ENCODE data around the gene EPG5.
"Not testable (repeated sequence)": the region's sequence is repeated elsewhere in the genome, so short reads cannot be mapped to it uniquely, and the experiment has no call there.

The EPG5 gene

DNA sequence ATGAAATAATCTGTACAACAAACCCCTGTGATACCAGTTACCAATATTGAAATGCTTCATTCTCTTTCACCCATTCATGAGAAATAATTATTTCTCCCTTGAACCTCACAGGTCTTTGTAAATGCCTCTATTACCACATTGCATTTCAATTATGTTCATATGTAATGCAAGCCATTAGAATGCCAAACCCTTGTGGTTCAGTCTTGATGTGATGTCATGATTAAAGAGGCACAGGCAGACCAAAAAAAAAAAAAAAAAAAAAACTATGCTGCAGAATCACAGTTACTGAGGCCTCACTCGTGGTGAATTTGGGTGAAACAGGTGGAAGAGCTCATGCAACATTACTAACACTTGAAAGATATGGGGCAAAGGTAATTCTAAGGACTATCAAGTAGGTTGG, 9.4 kb upstream of the EPG5 start:
- DNase-seq (ENCODE audit: low spot score) = no peak

DNA sequence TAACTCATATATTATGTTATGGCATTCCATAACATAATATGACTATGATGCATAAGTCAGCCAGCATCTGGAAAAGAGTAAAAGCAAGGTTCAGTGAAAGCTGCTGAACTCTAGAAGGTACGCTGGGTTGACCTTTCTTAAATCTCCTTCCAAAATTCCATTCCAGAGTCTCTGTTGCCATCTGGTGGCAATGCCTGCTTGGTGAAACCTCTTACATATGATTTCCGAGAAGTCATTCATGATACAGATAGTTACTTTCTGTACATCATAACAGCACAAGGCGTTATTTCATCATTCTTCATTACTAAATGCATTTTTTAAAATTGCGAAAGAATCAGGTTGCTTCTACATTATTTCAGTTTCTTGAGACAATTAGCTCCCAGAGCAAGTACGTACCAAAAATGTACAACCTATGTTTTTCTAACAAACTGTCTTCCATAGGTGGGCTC, 7.0 kb upstream of the EPG5 start:
- no peak for DNase-seq (ENCODE audit: low spot score)

DNA sequence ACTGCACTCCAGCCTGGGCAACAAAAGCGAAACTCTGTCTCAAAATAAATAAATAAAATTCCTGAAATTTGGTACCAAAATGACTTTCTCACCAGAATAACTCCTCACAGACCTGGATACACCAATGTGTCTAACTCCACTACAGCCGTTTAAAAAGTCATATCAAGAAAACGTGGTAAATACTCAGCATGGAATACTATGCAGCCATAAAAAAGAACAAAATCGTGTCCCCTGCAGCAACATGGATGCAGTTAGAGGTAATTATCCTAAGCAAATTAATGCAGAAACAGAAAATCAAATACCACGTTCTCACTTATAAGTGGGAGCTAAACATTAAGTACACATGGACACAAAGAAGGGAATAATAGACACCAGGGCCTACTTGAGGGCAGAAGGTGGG, 2.2 kb downstream of the EPG5 start:
- not testable (repeated sequence) for DNase-seq (ENCODE audit: low spot score)

DNA sequence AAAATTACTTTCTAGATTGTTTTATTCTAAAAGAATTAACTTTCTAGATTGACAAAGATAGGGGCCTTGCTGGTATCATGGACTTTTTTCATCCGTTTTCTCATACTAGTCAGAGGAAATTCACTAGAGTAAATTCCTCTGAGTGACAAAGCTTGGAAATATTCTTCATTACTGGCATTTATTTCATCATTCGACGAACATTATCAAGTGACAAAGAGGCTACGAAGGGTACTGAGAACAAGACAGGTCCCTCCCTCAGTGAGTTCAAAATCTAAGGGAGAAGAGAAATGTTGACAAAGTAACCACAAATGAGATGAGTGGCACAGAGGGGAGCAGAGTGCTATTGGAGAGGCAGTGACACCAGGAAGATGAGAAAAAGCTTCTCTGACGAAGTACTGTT, 4.3 kb downstream of the EPG5 start:
- no peak for DNase-seq (ENCODE audit: low spot score)

DNA sequence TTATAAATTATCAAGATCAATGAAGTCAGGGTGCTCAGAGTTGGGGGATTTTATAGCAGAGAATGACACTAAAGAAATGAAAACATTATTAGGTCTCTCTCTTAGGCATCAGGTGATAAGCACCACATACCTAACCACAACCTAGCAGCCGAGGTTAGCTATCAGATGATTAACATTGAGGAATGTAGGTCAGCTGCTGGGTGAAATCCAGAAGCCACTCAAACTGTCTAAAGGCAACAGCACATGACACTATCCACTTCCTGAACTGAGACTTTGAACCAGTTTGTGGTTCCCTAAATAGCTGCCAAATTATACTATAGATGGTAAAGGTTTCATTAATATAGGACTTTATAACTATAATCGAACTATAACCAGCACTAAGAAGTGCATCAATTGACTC, 4.7 kb downstream of the EPG5 start:
- no peak for DNase-seq (ENCODE audit: low spot score)

DNA sequence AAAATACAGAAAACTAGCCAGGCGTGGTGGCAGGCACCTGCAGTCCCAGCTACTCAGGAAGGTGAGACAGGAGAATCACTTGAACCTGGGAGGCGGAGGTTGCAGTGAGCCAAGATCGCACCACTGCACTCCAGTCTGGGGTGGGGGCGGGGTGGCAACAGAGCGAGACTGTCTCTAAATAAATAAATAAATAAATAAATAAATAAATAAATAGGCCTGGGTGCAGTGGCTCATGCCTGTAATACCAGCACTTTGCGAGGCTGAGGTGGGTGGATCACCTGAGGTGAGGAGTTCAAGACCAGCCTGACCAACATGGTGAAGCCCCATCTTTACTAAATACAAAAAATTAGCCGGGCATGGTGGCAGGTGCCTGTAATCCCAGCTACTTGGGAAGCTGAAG, 7.6 kb downstream of the EPG5 start:
- DNase-seq (ENCODE audit: low spot score) = not testable (repeated sequence)

DNA sequence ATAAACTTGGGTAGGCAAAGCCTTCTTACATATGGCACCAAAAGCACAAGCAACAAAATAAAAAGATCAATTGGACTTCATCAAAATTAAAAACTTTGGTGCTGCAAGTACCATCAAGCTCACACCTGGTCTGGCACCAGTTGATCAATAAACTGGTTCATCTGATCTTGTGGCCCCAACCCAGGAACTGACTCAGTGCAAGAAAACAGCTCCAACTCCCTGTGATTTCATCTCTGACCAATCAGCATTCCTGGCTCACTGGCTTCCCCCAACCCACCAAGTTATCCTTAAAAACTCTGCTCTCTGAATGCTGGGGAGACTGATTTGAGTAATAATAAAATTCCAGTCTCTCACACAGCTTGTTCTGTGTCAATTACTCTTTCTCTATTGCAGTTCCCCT, 8.4 kb downstream of the EPG5 start:
- DNase-seq (ENCODE audit: low spot score) = no peak

DNA sequence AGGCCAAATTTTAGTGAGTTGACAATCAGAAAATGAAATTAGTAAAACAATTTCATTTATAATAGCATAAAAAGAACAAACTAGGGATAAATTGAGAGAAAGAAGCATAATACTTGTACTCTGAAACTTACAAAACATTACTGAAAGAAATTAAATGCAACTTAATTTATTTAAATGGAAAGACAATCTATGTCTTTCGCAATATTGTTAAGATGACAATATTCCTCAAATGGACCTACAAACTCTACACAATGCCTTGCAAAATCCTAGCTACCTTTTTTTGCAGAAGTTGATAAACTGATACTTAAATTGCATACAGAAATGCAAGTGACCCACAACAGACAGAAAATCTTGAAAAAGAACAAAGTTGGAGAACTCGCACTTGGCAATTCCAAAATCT, 9.1 kb downstream of the EPG5 start:
- no peak for DNase-seq (ENCODE audit: low spot score)

DNA sequence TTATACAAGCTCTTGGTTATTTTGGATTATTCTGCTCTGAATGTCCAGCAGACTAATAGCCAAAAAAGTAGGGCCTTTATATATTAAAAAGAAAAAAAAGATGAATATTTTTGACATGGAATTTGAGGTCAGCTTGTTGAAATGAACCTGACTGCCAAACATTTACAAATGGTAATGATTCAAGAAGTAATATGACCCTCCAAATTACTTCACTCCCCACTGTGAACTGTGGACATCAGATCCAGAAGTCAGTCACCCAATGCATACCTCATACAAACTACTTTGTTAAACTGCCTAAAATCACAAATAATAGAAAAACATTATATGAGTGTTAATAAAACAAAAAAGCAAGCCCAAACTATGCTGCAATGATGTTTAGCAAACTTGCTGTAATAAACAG, 10.0 kb downstream of the EPG5 start:
- no peak for DNase-seq (ENCODE audit: low spot score)

DNA sequence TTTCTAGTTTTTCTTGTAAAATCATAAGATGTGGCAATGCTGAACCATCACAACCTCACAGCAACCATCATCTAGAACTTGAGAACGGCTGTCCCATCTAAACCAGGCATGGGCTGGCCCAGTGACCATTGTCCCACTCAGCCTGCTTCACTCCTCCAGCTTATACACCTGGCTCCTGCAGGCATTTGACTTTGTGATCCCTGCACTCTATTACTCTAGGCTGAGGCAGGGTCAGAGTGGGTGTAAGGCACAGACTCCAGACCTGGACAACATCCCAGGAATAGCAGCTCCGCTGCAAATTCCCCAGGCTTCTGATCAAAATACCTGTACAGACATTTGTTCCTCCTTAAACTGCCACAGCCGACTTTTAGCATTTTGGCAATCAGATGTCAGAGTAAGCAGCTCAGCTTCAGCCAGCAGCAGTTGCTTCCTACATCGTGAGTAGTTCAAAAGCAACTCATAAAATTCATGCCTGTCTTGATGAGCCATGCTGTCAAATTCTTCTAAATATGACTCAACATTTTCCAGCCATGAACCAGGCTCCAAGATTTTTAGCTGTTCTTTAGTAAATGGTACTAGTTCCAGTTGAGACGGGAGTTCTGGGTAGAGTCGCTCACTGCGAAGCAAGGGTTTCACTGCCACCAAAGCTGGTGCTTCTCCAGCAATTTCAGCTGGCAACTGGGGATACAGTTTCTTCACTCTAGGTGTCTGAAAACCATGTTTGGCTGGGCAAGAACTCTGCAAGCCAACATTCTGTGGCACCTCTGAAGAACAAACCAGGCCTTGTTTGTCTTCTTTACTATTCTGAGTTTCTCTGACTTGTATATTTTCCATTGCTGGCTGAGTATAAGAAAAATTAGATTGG, 12.8 kb downstream of the EPG5 start:
- DNase-seq (ENCODE audit: low spot score) = no peak

DNA sequence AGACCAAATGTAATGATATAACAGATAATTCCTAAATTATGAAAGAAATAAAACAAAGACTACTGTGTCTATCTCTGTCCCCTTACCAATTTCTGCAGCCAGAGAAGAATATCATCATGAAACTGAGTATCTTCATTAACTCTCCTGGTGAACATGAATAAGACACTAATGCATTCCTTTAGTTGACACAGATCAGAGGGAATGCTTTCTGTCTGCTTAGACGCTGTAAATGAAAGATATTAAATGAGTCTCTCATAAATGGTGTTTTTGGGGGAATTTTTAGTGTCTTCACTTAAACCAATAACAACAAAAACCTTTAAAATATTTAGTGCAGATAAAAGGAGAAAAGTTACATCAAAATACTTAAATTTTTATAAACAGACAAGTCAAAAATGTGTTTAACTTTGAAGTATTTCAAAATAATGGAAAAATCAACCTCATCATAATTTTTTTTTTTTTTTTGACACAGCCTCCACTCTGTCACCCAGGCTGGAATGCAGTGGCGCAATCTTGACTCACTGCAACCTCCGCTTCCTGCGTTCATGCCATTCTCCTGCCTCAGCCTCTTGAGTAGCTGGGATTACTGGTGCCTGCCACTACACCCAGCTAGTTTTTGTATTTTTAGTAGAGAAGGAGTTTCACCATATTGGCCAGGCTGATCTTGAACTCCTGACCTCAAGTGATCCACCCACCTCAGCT, 16.0 kb downstream of the EPG5 start:
- no peak for DNase-seq (ENCODE audit: low spot score)

DNA sequence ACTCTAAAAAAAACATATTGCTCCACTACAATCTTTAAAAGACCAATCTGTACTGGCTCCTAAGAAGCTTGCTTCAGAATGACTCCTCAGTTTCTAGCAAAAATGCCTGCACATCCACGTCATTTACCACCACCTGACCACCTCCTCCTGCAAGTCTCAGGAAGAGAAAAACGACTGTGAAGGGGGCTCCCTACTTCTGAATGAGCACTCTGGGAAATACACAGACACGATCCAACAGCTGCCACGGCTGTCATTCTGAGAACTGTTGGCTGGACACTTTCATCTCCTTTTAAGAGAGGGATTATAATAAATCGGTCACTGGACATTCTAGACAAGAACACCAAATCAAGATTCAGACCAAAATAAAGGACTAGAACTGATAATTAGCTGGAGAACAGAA, 21.5 kb downstream of the EPG5 start:
- no peak for DNase-seq (ENCODE audit: low spot score)

DNA sequence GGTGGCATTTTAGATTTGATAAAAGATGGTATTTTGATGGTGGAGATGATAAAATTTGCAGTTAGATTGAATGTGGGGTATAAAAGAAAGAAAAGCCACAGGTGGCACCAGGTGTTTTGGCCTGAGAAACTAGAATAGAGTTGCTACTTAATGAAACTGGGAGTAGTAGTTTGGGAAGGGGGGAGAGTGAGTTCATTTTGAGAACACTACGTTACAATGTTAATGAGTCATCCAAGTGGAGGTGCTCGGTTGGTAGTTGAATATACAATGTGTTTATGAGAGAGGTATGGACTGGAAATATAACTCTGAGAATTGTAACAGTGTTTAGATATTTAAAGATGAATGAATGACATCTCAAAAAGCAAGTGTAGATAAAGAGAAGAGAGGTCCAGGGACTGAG, 26.4 kb downstream of the EPG5 start:
- DNase-seq (ENCODE audit: low spot score) = no peak

DNA sequence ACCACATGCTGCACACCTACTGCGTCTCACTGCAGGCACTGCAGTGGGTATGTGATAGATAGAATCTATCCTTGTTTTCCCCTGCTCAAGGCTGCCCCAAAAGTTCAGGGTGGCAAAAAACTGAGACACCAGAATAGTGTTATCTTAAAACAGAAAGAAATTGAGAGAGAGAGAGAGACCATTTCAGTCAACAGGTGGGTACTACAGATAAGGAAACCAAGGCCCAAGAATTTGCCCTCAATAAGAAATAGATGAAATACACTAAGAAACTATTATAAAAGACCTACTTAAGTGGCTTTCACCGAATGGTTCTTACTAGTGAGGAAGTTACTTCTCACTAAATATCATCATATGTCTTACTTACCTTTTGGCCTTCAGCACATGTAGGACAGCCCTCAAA, 27.9 kb downstream of the EPG5 start:
- DNase-seq (ENCODE audit: low spot score) = no peak

DNA sequence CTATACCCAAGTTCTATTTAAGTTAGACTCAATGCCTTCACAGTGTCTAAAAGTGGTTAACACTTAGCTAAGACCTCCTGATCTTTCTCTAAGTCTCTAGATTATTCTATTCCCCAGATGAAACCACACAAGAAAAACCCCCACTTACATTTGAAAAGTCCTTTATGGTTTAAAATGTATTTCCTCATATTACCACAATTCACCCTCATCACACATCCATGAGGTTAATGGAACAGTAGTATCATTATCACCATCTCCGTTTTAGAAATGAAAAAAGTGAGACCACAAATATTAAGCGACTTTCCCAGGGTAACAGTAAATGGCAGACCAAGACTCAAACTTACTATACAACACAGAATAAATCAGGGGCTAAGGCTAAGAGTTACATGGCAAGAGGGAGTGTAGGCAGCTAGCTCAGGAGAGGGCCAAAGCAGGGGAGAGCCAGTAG, 28.6 kb downstream of the EPG5 start:
- no peak for DNase-seq (ENCODE audit: low spot score)

DNA sequence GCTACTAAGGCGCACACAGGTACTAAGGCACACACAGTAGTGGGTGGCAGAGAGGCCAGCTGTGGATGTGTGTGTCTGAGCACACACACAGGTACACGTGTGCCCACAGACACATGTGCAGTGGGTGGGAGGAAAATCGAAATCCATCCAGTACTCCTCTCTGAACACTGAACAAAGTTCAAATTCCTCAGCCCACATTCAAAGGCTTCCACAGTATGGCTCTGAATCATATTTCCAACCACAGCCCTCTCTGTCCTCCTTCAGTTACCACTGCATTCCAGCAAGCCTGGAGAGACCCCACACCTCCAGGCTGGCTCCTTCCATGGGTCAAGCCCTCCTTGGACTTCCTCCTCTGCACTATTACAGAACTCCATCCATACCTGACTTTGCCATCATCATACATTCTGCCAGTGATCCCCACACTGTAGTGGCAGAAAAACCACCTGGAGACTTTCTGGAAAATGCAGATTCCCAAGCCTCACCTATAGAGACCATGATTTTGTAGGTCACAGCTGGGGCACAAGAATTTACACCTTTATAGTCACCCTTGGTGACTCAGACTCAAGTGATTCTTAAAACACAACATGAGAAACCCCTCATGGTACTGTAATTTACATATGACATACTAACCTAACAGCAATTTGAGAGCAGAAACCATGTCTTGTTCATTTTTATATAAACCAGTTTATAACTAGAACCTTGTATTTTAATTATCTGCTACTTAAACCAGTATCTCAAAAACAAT, 31.4 kb downstream of the EPG5 start:
- DNase-seq (ENCODE audit: low spot score) = no peak

DNA sequence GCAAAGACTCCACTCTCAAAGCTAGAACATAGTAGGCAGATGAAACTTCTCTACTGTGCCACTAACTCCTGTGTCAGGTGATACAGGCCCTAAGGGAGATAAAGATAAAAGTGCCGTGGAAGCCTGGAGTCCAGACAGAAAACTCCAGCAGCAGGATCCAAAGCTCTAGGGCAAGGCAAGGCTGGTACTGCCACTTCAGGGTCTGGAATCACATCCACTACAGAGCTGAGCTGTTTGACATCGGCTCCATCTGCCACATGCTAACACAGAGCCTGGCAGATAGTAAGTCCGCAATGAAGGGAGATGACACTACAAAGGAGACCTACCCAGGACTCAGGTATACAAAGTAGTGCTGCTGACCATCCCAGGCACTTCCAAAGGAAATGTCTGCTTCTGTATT, 34.4 kb downstream of the EPG5 start:
- no peak for DNase-seq (ENCODE audit: low spot score)

DNA sequence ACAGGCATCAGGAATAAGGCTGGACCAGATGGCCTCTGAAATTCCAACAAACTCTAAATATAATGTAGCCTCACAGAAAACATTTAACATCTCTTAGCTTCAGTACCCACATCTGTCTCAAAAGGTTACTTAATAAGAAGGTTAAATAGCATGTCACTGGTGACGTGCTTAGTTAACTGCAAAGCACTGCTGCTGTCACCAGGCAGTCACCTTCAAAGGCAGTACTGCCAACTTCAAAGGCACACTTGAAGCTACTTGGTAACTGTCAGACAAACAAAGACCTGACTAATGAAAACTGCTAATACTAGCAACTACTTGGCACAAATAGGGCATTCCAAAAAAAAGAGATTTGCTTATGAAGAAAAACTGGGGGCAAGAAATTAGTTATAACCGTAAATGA, 36.2 kb downstream of the EPG5 start:
- no peak for DNase-seq (ENCODE audit: low spot score)

DNA sequence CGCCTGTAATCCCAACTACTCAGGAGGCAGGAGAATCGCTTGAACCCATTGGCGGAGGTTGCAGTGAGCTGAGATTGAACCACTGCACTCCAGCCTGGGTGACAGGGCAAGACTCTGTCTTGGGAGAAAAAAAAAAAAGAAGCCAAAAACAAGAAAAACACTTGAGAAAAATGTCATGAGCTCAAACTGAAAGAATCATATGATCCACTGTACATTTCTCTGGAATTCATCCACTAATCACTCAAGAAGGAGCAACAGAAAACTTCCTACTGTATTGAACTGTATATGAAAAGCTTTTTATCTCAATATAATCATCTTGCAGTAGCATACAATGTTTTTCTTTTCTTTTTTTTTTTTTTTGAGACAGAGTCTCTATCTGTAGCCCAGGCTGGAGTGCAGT, 40.4 kb downstream of the EPG5 start:
- DNase-seq (ENCODE audit: low spot score) = no peak

DNA sequence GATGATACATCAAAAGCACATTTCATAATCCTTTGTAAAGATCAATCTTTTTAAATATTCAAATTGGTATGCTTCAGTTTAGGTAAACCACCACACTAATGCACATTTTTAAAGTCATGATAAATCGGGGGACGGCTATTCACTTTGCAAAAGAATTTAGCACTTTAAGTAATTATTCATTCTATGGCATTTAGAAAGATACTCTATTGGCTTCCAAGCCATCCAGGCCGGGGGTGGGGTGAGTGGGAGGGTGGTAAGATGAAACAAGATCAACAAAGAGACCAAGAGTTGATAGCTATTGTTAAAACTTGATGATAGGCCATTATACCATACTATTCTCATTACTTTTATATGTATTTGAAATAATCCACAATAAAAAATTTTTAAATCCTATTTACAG, 41.0 kb downstream of the EPG5 start:
- DNase-seq (ENCODE audit: low spot score) = no peak

DNA sequence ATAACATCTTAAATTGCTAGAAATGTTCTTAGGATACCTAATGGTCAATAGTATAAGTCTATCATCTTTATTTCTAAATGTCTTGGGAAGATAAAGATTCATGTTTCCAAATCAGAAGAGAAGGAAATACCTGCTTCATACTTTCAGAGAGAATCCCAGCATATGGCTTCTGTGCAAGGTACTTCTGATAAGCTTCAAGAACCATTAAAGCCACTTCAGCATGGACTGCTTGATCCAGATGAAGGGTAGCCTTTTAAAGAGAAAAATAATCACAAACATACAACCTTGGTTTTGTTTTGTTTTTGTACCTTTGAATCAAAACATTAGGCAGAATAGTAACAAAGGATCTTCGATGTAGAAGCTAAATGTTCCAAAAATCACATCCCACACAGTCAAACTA, 44.0 kb downstream of the EPG5 start:
- no peak for DNase-seq (ENCODE audit: low spot score)

DNA sequence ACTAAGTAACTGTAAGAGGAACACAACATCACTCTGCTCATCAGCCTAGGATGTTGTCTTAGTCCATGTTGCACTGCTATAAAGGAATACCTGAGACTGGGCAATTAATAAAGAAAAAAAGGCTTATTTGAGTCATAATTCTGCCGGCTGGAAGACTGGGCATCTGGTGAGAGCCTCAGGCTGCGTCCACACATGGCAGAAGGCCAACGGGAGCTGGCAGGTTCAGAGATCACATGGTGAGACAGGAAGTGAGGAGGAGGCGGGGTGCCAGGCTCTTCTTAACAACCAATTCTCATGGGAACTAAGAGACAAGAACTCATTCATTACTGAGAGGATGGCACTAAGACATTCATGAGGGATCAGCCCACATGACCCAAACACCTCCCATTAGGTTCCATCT, 46.8 kb downstream of the EPG5 start:
- DNase-seq (ENCODE audit: low spot score) = no peak

DNA sequence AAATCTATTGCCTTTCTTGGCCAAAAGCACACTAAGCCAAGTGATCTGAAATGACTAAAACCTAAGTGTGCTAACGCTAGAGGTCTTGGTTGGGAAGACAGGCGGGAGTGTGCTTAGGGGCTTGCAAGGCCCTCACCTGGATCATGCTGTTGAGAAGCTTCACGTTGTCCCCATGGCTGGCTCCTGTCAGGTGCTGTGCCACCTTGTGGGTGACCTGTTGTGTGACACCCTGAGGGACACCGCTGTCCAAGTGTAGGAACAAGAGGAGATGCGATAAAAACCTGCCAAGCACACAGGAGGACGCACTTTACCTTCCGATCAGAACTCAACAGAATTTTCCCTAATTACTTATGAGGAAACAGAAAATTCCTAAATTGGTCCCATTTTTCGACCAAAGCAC, 50.8 kb downstream of the EPG5 start:
- DNase-seq (ENCODE audit: low spot score) = no peak

Data from left forelimb (tissue), 1 donor.